GM21367 (cell line): ENCODE data around the gene TDRD7.
"Not testable (repeated sequence)": the region's sequence is repeated elsewhere in the genome, so short reads cannot be mapped to it uniquely, and the experiment has no call there.

ENCODE experiments used
- ATAC-seq: cut with Tn5 transposase; IDR thresholded peaks from one replicate; pipeline ENCODE4 v1.9.1; 2021; ENCODE audit not compliant: unreplicated experiment

The TDRD7 gene

GRCh38 chr9:97475059-97475458 is 63.2 kb downstream of the TDRD7 start:
- ATAC-seq: no peak

GRCh38 chr9:97478301-97478981 is 66.5 kb downstream of the TDRD7 start:
- no peak for ATAC-seq

- no peak for ATAC-seq
These were observed 67.7 kb downstream of the TDRD7 start for GRCh38 chr9:97479496-97480159.

- ATAC-seq: no peak
These were observed 68.3 kb downstream of the TDRD7 start for GRCh38 chr9:97480174-97480573.

- ATAC-seq: no peak
These were observed 68.9 kb downstream of the TDRD7 start for GRCh38 chr9:97480749-97481148.

- no peak for ATAC-seq
These were observed 72.2 kb downstream of the TDRD7 start for GRCh38 chr9:97484134-97484533.

- ATAC-seq: no peak
These were observed 75.2 kb downstream of the TDRD7 start for GRCh38 chr9:97487107-97487506.

- no peak for ATAC-seq
These were observed 76.0 kb downstream of the TDRD7 start for GRCh38 chr9:97487861-97488260.

GRCh38 chr9:97491216-97491999 is 79.5 kb downstream of the TDRD7 start:
- no peak for ATAC-seq

- not testable (repeated sequence) for ATAC-seq
These were observed 85.9 kb downstream of the TDRD7 start for GRCh38 chr9:97497558-97498375.

- not testable (repeated sequence) for ATAC-seq
These were observed 87.0 kb downstream of the TDRD7 start for GRCh38 chr9:97498846-97499245.

- no peak for ATAC-seq
These were observed 88.4 kb downstream of the TDRD7 start for GRCh38 chr9:97500263-97500662.

- ATAC-seq: no peak
These were observed 88.9 kb downstream of the TDRD7 start for GRCh38 chr9:97500765-97501176.

GRCh38 chr9:97501177-97501971 is 89.5 kb downstream of the TDRD7 start, which contains the start of gene TMOD1:
TMOD1 (plus strand) TSS chr9:97501666; CDS start chr9:97524189, 22,523 bp downstream.
- ATAC-seq: peak; percentile 56

- no peak for ATAC-seq
These were observed 90.0 kb downstream of the TDRD7 start for GRCh38 chr9:97501972-97502221.

- no peak for ATAC-seq
These were observed 90.5 kb downstream of the TDRD7 start for GRCh38 chr9:97502222-97502983.

GRCh38 chr9:97502984-97503861 is 91.3 kb downstream of the TDRD7 start:
- no peak for ATAC-seq

- no peak for ATAC-seq
These were observed 91.9 kb downstream of the TDRD7 start for GRCh38 chr9:97503862-97504210.
